Bone marrow (tissue), 2 donors: ENCODE measurements around the gene ZC3H10.
"Not testable (repeated sequence)": the region's sequence is repeated elsewhere in the genome, so short reads cannot be mapped to it uniquely, and the experiment has no call there.

Experiments used
- DNase-seq, 2 donors: peaks; one replicate each; lab custom pipeline; 2025; lab: John Stamatoyannopoulos, UW

Gene ZC3H10

DNA sequence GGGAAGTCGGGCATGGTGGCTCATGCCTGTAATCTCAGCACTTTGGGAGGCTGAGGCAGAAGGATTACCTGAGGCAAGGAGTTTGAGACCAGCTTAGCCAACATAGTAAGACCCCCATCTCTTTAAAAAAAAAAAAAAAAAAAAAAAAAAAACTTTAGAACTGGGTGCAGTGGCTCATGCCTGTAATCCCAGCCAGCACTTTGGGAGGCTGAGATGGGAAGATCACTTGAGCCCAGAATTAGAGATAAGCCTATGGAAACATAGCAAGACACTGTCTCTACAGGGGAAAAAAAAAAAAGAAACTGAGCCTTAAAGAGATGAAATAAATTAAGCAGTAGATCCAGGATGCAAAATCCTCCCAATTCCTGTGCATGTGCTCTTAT, 15.4 kb upstream of the ZC3H10 start:
- no peak for DNase-seq

GRCh38 chr12:56103066-56103711, 14.9 kb upstream of the ZC3H10 start:
- DNase-seq, result no peak

GRCh38 chr12:56103823-56104108, 14.3 kb upstream of the ZC3H10 start:
- DNase-seq, result no peak

GRCh38 chr12:56104109-56104814, 13.8 kb upstream of the ZC3H10 start, which contains the start of gene PA2G4:
Gene PA2G4 (plus strand): TSS chr12:56104559. CDS start chr12:56104738, 179 bp downstream.
- DNase-seq, result peak; percentile 82 to 99

GRCh38 chr12:56104815-56105608, 13.1 kb upstream of the ZC3H10 start:
- DNase-seq, result no peak

DNA sequence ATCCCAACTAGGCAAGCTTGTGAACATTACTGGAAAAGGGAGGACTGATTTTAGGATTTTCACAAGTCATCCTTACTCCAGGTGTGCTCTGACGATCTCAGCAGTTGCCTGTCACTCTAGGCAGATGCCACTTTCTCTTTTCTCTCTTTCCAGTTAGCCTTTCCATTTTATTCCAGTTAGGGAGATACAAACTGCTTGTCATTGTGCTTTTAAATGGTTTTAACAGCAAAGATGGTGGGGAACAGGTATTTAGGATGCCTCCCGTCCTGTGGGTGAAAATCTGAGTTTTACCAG, 12.5 kb upstream of the ZC3H10 start:
- no peak for DNase-seq

DNA sequence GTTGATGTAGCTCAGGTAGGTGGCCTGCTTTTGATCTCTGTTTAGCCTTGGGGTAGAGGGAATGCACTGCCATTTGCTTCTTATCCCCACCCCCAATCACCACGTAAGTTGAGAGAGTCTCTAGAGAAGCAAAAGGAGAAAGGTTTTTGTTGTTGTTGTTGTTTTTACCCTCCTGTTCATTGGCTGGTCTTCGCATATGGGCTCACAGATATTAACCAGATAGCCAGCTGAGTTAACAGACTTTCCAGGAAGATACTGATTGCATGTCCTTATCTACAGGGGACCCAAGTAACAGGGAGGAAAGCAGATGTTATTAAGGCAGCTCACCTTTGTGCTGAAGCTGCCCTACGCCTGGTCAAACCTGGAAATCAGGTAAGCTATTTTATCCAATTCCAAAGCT, 10.8 kb upstream of the ZC3H10 start:
- DNase-seq, result no peak

GRCh38 chr12:56110571-56110970, 7.5 kb upstream of the ZC3H10 start:
- DNase-seq, result no peak

DNA sequence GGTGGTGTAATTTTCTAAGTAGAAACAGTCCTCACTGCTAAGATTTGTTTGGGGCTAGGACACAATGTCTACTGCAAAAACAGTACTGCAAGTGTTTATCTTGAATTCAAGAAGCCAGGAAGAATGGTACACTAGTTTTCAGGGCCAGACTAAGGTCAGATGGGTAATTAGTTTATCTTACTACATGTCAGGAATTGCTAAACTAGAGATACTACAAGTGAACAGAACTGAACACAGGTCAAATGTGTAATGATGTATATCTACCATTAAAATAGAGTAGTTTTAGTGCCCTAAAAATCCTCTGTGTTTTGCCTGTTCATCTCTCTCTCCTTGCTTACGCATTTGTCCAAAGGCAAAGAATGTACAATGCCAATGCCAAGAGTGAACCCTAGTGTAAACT, 4.0 kb upstream of the ZC3H10 start:
- DNase-seq, result no peak

DNA sequence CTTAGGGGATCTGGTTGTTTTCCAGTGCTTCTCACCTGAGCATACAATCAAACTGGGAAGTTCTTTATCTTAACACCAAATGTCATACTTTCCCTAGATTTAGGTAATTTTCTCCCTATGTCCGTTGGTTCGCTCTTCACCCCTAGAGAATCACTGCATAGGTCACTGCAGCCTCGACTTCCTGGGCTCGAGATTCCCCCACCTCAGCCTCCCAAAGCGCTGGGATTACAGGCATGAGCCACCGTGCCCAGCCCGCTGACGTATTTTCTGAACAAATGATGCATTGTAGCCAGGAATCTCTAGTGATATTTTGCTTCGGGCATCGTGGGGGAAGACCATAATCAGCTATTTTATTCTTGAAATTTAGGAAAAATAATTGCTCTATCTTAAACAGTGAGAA, 2.7 kb upstream of the ZC3H10 start:
- no peak for DNase-seq

DNA sequence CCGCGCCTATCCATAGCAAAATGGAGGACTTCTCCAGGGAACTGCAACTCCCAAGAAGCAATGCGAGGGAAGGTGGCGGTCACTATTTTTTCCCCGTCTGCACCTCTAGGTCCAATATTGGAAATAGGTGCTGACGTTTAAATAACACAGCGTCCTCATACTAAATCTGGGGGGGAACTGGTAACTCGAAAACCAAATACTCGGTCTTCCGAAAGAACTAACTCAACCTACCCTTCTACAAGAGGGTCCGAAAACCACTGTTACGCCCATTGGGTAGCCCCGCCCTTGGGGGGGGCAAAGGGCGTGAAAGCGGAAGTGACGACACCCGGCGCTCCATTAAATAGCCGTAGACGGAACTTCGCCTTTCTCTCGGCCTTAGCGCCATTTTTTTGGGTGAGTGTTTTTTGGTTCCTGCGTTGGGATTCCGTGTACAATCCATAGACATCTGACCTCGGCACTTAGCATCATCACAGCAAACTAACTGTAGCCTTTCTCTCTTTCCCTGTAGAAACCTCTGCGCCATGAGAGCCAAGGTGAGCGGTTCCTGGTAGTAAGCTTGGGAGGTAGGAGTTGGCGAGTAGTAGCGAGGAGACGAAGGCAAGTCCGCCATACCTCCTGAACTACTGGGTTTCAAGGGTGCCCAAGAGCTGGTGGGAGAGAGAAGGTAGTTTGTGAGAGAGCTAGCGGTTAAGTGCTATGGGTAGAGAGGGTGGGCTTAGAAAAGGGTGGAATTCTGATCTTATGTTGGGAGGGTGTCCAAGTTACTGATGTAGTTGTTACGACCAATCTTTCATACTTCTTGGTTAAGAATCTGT, 1.6 kb upstream of the ZC3H10 start, which contains the start of gene RPL41:
Gene RPL41, plus strand, starts transcription at position 367 of the 815 bp plus-strand sequence.
- peak; percentile 89 to 96 for DNase-seq

DNA sequence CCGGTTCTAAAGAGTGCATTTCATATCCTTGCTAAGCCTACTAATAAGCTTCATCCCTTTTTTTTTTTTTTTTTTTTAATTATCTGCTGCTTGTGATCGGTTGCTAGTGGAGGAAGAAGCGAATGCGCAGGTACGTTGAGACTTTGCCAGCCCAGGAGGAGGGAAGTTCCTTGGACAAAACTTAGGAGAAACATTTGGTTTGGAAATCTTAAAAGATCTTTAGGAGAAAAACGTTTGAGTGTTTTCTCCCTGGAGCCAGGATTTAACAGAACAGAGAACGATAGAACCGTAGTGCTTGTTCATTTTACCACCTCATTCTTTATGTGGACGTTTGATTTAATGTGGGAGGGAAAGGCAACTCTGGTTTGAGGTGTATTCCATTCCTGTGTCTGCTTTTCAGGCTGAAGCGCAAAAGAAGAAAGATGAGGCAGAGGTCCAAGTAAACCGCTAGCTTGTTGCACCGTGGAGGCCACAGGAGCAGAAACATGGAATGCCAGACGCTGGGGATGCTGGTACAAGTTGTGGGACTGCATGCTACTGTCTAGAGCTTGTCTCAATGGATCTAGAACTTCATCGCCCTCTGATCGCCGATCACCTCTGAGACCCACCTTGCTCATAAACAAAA, 872 bp upstream of the ZC3H10 start:
- DNase-seq, result not testable (repeated sequence)

DNA sequence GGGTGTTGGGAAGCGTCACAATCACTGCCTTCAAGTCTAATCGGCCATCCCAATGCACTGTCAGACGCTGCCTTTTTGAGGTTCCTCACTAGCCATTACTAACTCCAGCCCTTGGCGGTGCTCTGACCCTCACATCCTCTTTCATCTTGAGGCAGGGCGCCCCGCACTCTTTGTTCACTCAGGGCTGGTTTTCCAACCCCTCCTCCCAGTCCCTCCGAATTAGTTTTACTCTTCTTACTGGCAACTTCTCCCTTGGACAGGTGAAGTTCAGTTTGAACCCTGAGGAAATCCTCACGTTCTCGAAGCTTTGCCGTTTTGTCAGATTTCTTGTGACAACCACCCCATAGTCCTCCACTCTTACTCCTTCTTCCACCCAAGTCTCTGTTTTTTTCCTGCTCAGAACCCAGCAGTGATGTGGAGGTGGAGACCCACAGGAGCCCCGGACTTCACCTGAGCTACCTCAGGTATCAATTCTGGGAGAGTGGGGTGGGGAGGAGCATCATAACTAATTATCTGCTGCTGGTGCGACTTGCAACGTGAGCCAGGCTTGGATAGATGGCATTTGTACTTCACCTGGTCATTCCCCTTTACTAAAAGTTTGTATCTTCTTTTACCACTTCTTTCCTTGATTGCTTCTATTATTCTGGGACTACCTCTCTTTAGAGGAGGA, 757 bp downstream of the ZC3H10 start:
- DNase-seq, result no peak

DNA sequence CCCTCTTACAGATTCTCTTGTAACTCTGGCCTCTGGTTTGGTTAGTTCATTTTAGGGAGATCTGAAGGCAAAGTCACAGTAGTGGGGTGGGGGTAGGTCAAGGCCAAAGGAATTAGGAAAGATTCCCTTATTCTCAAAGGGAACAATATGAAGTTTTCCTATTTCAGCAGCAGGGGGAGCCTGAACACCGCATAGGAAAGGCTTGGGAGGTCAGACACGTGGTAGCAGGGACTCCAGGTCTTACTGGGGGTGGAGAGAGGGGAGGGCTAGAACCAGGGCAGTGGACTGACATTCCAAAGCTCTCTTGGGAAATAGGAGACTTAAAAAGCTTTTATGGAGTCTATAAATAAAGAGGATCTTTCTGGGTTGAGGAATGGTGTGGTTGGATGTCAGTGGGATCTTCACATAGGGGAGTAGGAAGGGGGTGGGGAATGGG, 1.3 kb downstream of the ZC3H10 start:
- DNase-seq, result peak in 1 of 2 donors; percentile 69

GRCh38 chr12:56120158-56120846, 2.2 kb downstream of the ZC3H10 start:
- DNase-seq, result no peak

DNA sequence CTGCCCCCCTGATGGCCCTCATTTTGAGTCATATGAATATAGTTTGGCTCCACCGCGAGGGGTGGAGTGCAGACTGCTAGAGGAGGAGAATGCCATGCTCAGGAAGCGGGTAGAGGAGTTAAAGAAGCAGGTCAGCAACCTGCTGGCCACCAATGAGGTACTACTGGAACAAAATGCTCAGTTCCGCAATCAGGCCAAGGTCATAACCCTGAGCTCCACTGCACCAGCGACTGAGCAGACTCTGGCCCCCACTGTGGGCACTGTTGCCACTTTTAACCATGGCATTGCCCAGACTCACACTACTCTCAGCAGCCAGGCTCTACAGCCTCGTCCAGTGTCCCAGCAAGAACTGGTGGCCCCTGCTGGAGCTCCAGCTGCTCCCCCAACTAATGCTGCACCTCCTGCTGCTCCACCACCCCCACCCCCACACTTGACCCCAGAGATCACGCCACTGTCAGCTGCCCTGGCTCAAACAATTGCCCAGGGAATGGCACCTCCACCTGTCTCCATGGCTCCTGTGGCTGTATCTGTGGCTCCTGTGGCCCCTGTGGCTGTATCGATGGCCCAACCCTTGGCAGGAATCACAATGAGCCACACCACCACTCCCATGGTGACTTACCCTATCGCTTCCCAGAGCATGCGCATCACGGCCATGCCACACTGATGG, 3.3 kb downstream of the ZC3H10 start:
- no peak for DNase-seq

DNA sequence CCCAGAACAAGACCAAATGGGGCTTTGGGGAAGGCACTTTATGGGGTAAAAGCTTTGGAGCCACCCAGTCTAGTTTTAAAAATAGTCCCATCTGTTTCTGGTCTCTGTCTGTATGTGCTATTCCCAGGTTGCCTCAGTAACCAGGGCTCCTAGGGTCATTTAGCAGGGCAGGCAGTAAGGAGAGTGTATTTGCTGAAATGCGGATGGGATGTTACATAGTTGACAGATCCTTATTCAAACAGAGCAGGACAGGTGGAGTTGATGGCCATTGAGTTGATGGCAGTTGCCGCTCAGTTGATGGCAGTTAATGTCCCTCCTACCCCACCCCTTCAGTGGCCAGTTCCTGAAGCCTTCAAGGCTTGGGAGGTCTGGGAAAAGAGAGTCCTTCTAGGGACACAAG, 4.6 kb downstream of the ZC3H10 start:
- no peak for DNase-seq

DNA sequence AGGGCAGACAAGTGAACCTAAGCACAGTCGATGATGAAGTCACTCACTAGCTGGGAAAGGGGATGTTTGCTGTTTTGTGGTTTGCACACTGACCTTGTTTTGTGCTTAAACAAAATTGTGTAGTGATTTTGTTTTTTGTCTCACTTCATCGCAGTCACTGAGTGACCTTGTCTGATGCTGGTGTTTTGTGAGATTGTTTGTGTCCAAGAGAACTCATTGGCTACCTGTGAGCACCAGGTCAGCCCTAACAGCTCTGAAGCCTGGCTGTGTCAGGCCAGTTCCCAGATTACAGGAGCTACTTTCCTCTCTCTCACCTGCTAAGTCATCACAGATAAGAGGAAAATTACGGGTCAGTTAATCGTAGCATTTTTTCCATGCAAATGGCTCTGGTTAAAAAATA, 6.1 kb downstream of the ZC3H10 start:
- no peak for DNase-seq

GRCh38 chr12:56126732-56127239, 8.7 kb downstream of the ZC3H10 start:
- DNase-seq, result peak in 1 of 2 donors; percentile 7

DNA sequence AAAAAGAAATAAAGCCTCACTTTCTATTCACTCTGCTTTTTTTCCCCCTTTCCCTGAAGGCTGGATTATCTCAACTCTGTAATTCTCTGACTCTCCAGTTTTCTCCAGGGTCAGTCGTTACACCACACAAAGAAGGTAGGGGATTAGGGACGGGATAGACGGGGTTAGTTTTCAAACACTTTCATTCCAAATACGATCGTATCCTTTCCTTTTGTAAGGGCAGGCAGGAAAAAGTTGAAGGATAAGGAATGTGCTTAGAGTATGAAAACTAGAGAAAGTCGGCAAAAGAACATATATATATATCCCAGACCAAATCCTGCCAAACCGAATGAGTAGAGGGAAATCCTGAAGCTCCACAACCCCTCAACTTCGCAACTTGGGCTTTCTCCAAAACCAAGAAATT, 9.4 kb downstream of the ZC3H10 start:
- no peak for DNase-seq
